Measurements from ENCODE around the gene PSMD13.
A peak's percentile ranks its signal among the peaks of the same experiment; 100 is the strongest.

The PSMD13 gene

DNA sequence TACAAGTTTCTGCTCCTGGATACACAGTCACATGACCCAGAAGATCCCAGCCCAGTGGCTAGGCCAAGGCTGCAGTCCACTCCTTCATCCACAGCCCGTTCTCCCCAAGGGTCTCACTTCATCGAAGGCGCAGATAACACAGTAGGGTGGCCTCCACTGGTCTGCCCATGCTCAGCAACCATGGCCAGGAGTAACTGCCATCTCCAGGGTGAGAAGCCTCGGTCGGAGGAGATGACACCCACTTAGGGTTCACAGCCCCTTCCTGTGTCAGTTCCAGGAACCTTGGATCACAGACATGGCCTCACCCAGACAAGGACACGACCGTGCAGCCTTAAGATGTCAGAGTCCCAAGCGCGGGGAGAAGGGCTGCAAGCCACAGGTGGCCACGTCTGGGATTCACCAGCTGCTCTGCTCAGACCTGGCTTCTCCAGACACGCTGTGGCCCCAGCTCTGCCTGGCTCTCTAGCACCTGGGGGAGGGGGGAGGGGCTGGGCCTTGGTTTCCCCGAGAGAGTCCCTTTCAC is 32.1 kb upstream of the PSMD13 start:
- DNase-seq, result no peak

- no peak for DNase-seq
These were observed 31.4 kb upstream of the PSMD13 start for GRCh38 chr11:205221-206001.

- no peak for DNase-seq
These were observed 30.8 kb upstream of the PSMD13 start for GRCh38 chr11:206002-206384.

DNA sequence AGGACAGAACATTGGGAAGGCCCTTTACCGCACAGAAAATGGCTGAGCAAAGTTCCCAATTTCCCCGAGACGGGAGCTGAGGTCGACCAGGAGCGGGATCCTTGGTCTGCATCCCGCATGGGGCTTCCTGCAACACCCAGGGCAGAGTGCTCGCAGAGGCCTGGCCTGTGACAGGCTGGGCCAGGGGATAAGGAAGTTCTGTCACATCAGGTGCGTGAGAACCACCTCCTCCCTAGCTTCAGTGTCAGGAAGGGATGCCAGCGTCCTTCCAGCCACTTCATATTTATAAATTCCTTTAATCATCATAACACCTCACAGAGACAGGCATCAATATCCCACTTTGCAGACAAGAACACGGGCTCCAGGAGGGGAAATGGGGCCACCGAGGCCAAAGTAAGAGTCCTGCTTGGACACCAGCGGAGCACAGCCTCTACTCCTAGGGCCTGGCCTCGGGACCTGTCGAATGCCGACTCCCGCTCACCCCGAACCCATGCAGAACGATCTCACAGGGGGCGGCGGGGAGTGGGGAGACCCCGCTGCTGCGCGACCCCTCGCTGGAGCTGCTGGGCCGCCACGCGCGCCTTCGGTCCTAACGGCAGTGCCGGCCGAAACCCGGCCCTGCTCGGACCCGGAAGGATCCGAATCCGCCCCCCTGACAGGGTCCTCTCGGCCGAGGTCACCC is 30.1 kb upstream of the PSMD13 start:
- DNase-seq, result no peak

GRCh38 chr11:207208-207862 is 29.4 kb upstream of the PSMD13 start, which contains the start of the genes BET1L and RIC8A:
Gene BET1L (minus strand): TSS chr11:207399. CDS start chr11:207321, 78 bp downstream.
Gene RIC8A (plus strand): TSS chr11:207708. CDS start chr11:208855, 1,147 bp downstream.
- DNase-seq, result peak; percentile 65

- no peak for DNase-seq
These were observed 29.0 kb upstream of the PSMD13 start for GRCh38 chr11:207863-208180.

- no peak for DNase-seq
These were observed 28.4 kb upstream of the PSMD13 start for GRCh38 chr11:208181-208916.

GRCh38 chr11:208917-209260 is 27.9 kb upstream of the PSMD13 start:
- DNase-seq, result no peak

DNA sequence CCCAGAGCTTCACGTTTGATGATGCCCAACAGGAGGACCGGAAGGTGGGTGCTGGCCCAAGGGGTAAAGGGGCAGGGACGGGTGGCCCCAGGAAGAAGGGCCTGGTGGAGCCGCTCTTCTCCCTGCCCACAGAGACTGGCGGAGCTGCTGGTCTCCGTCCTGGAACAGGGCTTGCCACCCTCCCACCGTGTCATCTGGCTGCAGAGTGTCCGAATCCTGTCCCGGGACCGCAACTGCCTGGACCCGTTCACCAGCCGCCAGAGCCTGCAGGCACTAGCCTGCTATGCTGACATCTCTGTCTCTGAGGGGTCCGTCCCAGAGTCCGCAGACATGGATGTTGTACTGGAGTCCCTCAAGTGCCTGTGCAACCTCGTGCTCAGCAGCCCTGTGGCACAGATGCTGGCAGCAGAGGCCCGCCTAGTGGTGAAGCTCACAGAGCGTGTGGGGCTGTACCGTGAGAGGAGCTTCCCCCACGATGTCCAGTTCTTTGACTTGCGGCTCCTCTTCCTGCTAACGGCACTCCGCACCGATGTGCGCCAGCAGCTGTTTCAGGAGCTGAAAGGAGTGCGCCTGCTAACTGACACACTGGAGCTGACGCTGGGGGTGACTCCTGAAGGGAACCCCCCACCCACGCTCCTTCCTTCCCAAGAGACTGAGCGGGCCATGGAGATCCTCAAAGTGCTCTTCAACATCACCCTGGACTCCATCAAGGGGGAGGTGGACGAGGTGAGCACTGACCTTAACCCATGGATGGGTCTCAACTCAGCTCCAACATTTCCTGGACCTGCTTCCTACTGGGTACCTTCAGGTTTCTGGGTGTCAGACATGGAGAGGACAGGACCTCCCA is 27.3 kb upstream of the PSMD13 start:
- DNase-seq, result no peak

- DNase-seq, result no peak
These were observed 26.5 kb upstream of the PSMD13 start for GRCh38 chr11:210122-210802.

GRCh38 chr11:210803-211180 is 26.0 kb upstream of the PSMD13 start:
- no peak for DNase-seq

- DNase-seq, result no peak
These were observed 25.5 kb upstream of the PSMD13 start for GRCh38 chr11:211295-211694.

- DNase-seq, result no peak
These were observed 25.0 kb upstream of the PSMD13 start for GRCh38 chr11:211741-212140.

- no peak for DNase-seq
These were observed 24.4 kb upstream of the PSMD13 start for GRCh38 chr11:212150-213100.

DNA sequence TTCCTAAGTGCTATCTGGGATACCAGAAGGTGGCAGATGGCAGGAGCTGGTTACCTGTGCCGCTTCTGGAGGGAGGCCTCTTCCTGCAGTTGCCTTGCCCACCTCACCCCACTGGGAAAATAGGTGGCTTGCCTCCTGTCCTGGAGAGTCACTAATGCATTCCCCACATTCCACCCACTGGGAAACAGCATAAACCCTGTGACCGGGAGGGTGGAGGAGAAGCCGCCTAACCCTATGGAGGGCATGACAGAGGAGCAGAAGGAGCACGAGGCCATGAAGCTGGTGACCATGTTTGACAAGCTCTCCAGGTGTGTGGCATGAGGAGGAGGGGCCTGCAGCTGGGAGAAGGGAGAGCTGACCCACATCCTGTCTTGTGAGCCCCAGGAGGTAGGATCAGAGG is 23.7 kb upstream of the PSMD13 start:
- no peak for DNase-seq

- no peak for DNase-seq
These were observed 22.7 kb upstream of the PSMD13 start for GRCh38 chr11:214083-214482.

DNA sequence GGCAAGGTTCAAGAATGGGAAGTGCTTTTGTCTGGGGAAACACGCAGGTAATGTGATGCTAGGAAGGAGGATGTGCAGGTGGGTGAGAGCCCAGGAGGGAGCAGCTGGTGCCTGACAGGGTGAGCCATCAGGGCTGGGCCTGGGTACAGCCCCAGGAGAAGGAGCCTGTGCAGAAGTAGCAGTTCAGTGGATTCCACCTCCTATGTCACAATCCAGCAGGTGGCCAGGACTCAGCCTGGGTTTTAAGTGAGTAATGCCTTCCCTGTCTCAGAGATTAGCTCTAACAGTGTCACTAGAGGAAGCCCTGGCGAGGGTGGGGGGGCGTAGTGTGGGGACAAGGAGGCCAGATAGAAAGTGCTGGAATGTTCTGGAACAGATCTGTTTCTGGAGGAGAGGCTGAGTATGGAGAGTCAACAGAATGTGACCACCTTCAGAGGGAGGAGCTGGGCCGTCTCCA is 21.2 kb upstream of the PSMD13 start:
- no peak for DNase-seq

DNA sequence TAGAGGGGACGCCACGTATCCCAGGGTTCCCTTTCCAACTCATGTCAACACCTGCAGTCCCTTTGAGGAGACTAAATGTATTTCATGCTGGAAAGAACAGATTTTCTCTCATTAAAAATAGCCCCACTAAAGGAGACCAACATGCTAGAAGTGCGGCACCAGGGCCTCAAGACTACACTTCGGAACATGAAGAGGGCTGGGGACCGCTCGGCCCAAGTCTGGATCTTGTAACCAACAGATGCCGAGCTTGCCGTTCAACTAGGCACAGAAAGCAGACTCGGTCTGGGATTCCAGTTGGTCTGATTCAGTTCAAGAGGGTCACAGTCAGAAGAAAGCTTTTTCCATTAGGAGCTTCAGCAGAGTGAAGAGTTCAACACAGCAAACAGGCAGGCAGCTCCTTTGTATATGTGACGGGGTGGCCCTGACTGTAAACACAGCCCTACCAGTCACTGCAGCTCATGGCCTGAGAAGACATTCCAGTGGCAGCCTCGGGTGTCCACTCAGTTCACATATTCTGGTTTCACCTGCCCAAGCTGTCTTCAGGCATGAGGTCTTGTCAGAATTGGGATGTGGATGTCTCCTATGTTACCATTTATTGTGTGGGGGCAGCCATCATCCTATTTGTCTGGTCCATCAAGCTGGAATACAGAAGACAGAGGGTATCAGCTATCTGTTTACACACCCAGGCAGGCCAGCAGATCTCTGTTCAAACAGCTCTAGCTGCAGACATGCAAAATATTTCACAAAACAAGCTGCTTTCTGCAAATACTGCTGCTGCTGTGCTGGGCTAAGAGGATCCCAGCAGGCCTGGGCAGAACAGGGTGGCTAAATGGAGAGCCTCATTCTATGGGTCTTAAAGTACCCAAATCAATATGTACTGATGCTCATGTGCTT is 20.4 kb upstream of the PSMD13 start:
- DNase-seq, result no peak

- no peak for DNase-seq
These were observed 19.1 kb upstream of the PSMD13 start for GRCh38 chr11:217704-218103.
